HepG2 (cell line): Measurements from ENCODE around the gene PHF3. TPM values are rescaled to one million over a fixed set of nuclear protein-coding genes. Genes with fewer than 3 reads are reported as not detected.

ENCODE experiments used
- AGO1 ChIP-seq: fragments of 200-400 bp; formaldehyde crosslinking; IDR thresholded peaks from 2 replicates; pipeline ENCODE4 v1.6.1; 2017; ENCODE audit warnings: mild to moderate bottlenecking, low read depth, low read length, moderate library complexity; ENCODE audit not compliant: poor library complexity, severe bottlenecking
- ARNT ChIP-seq: fragments of 450-650 bp; IDR thresholded peaks from 2 replicates; pipeline ENCODE4 v1.6.1; 2017
- ATF1 ChIP-seq: IDR thresholded peaks from 2 replicates; pipeline ENCODE4 v1.6.1; 2016; ENCODE audit warnings: mild to moderate bottlenecking, control low read depth
- BHLHE40 ChIP-seq: IDR thresholded peaks from 2 replicates; pipeline ENCODE4 v1.6.1; 2011; ENCODE audit warnings: low read length, improper control_type of control experiment
- GLMP ChIP-seq: sonication (generic); formaldehyde crosslinking; IDR thresholded peaks from 2 replicates; pipeline ENCODE4 v1.9.0; 2021; ENCODE audit warnings: missing genetic modification reagents, mild to moderate bottlenecking, borderline replicate concordance
- HES4 ChIP-seq: sonication (generic); formaldehyde crosslinking; IDR thresholded peaks from 2 replicates; pipeline ENCODE4 v1.9.0; 2021; ENCODE audit warnings: mild to moderate bottlenecking, missing genetic modification reagents, borderline replicate concordance
- KMT2A ChIP-seq: sonication (generic); formaldehyde crosslinking; IDR thresholded peaks from 2 replicates; pipeline ENCODE4 v1.4.0; 2020; ENCODE audit warnings: missing genetic modification reagents
- MBD4 ChIP-seq: IDR thresholded peaks from 2 replicates; pipeline ENCODE4 v1.6.1; 2012; ENCODE audit warnings: low read length, inconsistent platforms, borderline replicate concordance
- MEIS2 ChIP-seq: sonication (generic); formaldehyde crosslinking; IDR thresholded peaks from 2 replicates; pipeline ENCODE4 v1.9.0; 2021; ENCODE audit warnings: mild to moderate bottlenecking, missing genetic modification reagents
- MIXL1 ChIP-seq: IDR thresholded peaks from 2 replicates; pipeline ENCODE4 v1.6.1; 2016
- NPAS2 ChIP-seq: sonication (generic); formaldehyde crosslinking; IDR thresholded peaks from 2 replicates; pipeline ENCODE4 v1.8.0; 2022; ENCODE audit warnings: mild to moderate bottlenecking, missing genetic modification reagents, borderline replicate concordance
- NR2F6 ChIP-seq, 2 experiments: IDR thresholded peaks; 2 replicates each; pipeline ENCODE4 v1.6.1; 2016; ENCODE audit warnings: antibody characterized with exemption in 1 of 2, mild to moderate bottlenecking in 1 of 2
- PLRG1 ChIP-seq: fragments of 450-650 bp; conservative IDR thresholded peaks from 2 replicates; pipeline ENCODE4 v1.6.1; 2016
- RBM22 ChIP-seq: fragments of 200-400 bp; formaldehyde crosslinking; optimal IDR thresholded peaks from 2 replicates; pipeline ENCODE3; 2017; ENCODE audit warnings: mild to moderate bottlenecking, low read length, moderate library complexity
- SIN3B ChIP-seq: fragments of 150-350 bp; IDR thresholded peaks from 2 replicates; pipeline ENCODE4 v1.6.1; 2014; ENCODE audit warnings: low read length
- TCF7L2 ChIP-seq: IDR thresholded peaks from 2 replicates; pipeline ENCODE4 v1.6.1; 2011; ENCODE audit warnings: mild to moderate bottlenecking, low read depth, low read length, moderate library complexity
- WIZ ChIP-seq: sonication (generic); formaldehyde crosslinking; IDR thresholded peaks from 2 replicates; pipeline ENCODE4 v1.5.1; 2020; ENCODE audit warnings: mild to moderate bottlenecking, missing genetic modification reagents
- YEATS2 ChIP-seq: sonication (generic); formaldehyde crosslinking; IDR thresholded peaks from 2 replicates; pipeline ENCODE4 v1.4.0; 2020; ENCODE audit warnings: missing genetic modification reagents, borderline replicate concordance
- ZBTB42 ChIP-seq: sonication (generic); formaldehyde crosslinking; IDR thresholded peaks from 2 replicates; pipeline ENCODE4 v1.5.0; 2020; ENCODE audit warnings: mild to moderate bottlenecking, missing genetic modification reagents
- ZNF431 ChIP-seq: sonication (generic); formaldehyde crosslinking; IDR thresholded peaks from 2 replicates; pipeline ENCODE4 v1.9.0; 2022; ENCODE audit warnings: missing genetic modification reagents, low read depth, mild to moderate bottlenecking, borderline replicate concordance
- ZNF609 ChIP-seq: sonication (generic); formaldehyde crosslinking; IDR thresholded peaks from 2 replicates; pipeline ENCODE4 v1.4.0; 2020; ENCODE audit warnings: mild to moderate bottlenecking, missing genetic modification reagents, borderline replicate concordance
- ZNF788 ChIP-seq: sonication (generic); formaldehyde crosslinking; IDR thresholded peaks from 2 replicates; pipeline ENCODE4 v1.5.0; 2020; ENCODE audit warnings: mild to moderate bottlenecking, missing genetic modification reagents, borderline replicate concordance
- ZNF891 ChIP-seq: sonication (generic); formaldehyde crosslinking; IDR thresholded peaks from 2 replicates; pipeline ENCODE4 v1.5.0; 2020; ENCODE audit warnings: mild to moderate bottlenecking, missing genetic modification reagents
- polyA plus RNA-seq, 8 experiments: library from polyadenylated mRNA; depleted of rRNA in 3 of 8; stranded (reverse) in 7 of 8; unstranded in 1 of 8; fragments of >200 nt; fragmentation: Illumina TruSeq in 4 of 8; extraction: Trizol in 4 of 8; gene quantifications; 2 replicates each; pipeline versions ENCODE4 v1.2.1 to v1.2.3, GENCODE V29; 2011 to 2016; ENCODE audit warnings: low read depth in 4 of 8, missing spikeins in 1 of 8, mixed read lengths in 1 of 8; ENCODE audit not compliant: insufficient read depth in 1 of 8
- total RNA-seq, 5 experiments: library from RNA; depleted of rRNA; stranded (reverse); fragments of >200 nt; fragmentation: Illumina TruSeq; extraction: Trizol; gene quantifications; 2 replicates each; pipeline ENCODE4 v1.2.3, GENCODE V29; 2016; ENCODE audit warnings: low read depth in 1 of 5
- TF ChIP-seq, protein P1 (sequence below): sonication (generic); formaldehyde crosslinking; IDR thresholded peaks from 2 replicates; pipeline ENCODE4 v1.8.0; 2022; ENCODE audit warnings: low read depth, missing genetic modification reagents

PHF3 gene
- total and polyA plus RNA-seq, 2 of the 13 experiments (the other 11 are each of a cell fraction or from before 2014, with no cell fraction given), result 19.8 to 70.4 TPM

DNA sequence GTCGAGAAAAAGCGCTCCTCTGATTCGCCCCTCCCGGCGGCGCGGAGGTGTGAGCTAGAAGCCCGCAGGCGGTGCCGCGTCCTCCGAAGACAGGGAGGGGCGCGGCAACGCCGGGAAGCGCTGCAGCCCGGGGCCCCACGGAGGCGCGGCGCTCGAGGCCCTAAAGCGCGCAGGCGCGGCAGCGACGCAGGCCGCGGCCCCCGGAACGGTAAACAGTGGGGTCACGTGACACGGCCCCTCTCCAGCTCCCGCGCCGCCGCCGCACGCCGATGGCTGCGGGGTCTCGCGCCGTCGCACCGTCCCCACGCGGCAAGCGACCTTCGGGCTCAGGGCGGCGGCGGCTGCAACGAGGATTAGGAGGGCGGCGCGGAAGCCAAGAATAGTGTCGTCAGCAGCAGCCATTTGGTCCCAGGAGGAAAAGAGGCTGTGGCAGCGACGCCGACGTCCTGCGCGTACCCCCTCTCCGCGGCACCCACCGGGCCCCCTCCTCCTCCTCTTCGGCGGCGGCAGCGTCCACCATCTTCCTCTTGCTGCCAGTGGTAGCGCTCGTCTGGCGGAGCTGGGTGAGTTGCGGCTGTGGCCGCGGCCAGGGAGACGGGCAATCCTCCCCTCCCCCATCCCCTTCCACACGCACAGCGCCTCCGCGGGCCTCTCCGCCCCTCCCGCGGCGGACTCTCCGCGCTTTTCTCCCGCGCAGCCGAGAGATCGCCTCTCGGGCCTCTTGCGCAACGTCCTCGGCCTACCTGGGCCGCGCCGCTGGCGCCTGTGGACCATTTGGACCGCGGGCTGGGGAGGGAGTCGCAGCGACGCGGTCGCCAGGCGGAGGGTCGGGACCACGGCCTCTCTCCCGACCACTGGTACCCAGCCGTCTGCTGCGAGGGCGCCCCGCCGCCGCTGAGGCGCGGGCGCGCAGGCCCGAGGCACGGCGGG lies at the start of gene PHF3 (continued):
- TF ChIP-seq BHLHE40 (peak; percentile 99), GLMP (CRISPR knock-in tag) (no peak), AGO1 (no peak), ZNF609 (peak; percentile 79), MEIS2 (CRISPR knock-in tag) (peak; percentile 91), NR2F6 (IDR thresholded peaks at IDR 0.05) (no peak), NR2F6 (CRISPR knock-in tag; IDR thresholded peaks at IDR 0.05) (peak; percentile 53), ZNF788 (peak; percentile 98), MBD4 (no peak), KMT2A (CRISPR knock-in tag) (peak; percentile 96), HES4 (CRISPR knock-in tag) (peak; percentile 91), TCF7L2 (no peak), YEATS2 (CRISPR knock-in tag) (peak; percentile 79; the same call in 1 of the 2 replicates), ZBTB42 (peak; percentile 83), ZNF891 (peak; percentile 98), NPAS2 (CRISPR knock-in tag) (no peak), MIXL1 (CRISPR knock-in tag) (peak; percentile 77), RBM22 (peak; percentile 73), PLRG1 (no peak), ATF1 (no peak), SIN3B (0 out of 2 replicates have a peak, but pooled peaks have one; percentile 2), ZNF431 (peak; percentile 98), WIZ (CRISPR knock-in tag) (peak; percentile 95), ARNT (no peak)
- TF ChIP-seq, protein P1, sequence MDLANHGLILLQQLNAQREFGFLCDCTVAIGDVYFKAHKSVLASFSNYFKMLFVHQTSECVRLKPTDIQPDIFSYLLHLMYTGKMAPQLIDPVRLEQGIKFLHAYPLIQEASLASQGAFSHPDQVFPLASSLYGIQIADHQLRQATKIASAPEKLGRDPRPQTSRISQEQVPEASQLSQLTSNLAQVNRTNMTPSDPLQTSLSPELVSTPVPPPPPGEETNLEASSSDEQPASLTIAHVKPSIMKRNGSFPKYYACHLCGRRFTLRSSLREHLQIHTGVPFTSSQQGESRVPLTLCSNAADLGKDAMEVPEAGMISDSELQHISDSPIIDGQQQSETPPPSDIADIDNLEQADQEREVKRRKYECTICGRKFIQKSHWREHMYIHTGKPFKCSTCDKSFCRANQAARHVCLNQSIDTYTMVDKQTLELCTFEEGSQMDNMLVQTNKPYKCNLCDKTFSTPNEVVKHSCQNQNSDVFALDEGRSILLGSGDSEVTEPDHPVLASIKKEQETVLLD (CRISPR knock-in tag), result peak; percentile 94
